ENCODE results near the gene NINL. TPM values are rescaled to one million over a fixed set of nuclear protein-coding genes. Genes with fewer than 3 reads are reported as not detected.

The NINL gene
- total and polyA plus RNA-seq, 4 donors, result 1.9 to 3.6 (median 2.8) TPM

GRCh38 chr20:25548613-25549086 is 36.7 kb downstream of the NINL start:
- Histone ChIP-seq H3K9me3 (ENCODE audit: control insufficient read depth in 4 of 4, low read length in 3 of 4) (no peaks in the 10 kb centered on the region), H3K27ac (ENCODE audit: low read depth in 1 of 2, low read length in 2 of 2) (no peak overlapping the region), H3K9ac (ENCODE audit: low read depth in 1 of 2, low read length in 2 of 2) (no peak overlapping the region), H3K36me3 (ENCODE audit: control insufficient read depth in 4 of 4, insufficient read depth in 3 of 4, low read depth in 1 of 4, low read length in 3 of 4) (no peaks in the 10 kb centered on the region), H3K27me3 (ENCODE audit: control insufficient read depth in 4 of 4, insufficient read depth in 4 of 4, low read length in 3 of 4) (no peaks in the 10 kb centered on the region), H3K4me3 (ENCODE audit: low read depth in 1 of 3, low read length in 3 of 3) (no peak overlapping the region), H3K4me1 (ENCODE audit: control insufficient read depth in 4 of 4, insufficient read depth in 4 of 4, low read length in 3 of 4) (peaks cover 0 to 10% (median 6%) of the 10 kb centered on the region in 4 donors)
- no peak for TF ChIP-seq SP1 (IDR thresholded peaks at IDR 0.05)
- no peak for TF ChIP-seq ATF3 (IDR thresholded peaks at IDR 0.05)
- TF ChIP-seq JUND (IDR thresholded peaks at IDR 0.05), result no peak
- no peak for TF ChIP-seq FOXA1 (IDR thresholded peaks at IDR 0.05)
- no peak for TF ChIP-seq YY1 (IDR thresholded peaks at IDR 0.05)
- TF ChIP-seq, protein P1, sequence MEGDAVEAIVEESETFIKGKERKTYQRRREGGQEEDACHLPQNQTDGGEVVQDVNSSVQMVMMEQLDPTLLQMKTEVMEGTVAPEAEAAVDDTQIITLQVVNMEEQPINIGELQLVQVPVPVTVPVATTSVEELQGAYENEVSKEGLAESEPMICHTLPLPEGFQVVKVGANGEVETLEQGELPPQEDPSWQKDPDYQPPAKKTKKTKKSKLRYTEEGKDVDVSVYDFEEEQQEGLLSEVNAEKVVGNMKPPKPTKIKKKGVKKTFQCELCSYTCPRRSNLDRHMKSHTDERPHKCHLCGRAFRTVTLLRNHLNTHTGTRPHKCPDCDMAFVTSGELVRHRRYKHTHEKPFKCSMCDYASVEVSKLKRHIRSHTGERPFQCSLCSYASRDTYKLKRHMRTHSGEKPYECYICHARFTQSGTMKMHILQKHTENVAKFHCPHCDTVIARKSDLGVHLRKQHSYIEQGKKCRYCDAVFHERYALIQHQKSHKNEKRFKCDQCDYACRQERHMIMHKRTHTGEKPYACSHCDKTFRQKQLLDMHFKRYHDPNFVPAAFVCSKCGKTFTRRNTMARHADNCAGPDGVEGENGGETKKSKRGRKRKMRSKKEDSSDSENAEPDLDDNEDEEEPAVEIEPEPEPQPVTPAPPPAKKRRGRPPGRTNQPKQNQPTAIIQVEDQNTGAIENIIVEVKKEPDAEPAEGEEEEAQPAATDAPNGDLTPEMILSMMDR (IDR thresholded peaks at IDR 0.05; ENCODE audit: low read depth, low read length, missing input control), result no peak
- TF ChIP-seq EGR1 (IDR thresholded peaks at IDR 0.05; ENCODE audit: low read depth in 2 of 2), result no peak
- no peak for TF ChIP-seq TAF1 (conservative IDR thresholded peaks at IDR 0.05)
- TF ChIP-seq HNF4G (IDR thresholded peaks at IDR 0.05), result no peak
- 77% methylated on average over 14 of the region's 14 CpGs for WGBS
- no peak for DNase-seq (ENCODE audit: low spot score)

DNA sequence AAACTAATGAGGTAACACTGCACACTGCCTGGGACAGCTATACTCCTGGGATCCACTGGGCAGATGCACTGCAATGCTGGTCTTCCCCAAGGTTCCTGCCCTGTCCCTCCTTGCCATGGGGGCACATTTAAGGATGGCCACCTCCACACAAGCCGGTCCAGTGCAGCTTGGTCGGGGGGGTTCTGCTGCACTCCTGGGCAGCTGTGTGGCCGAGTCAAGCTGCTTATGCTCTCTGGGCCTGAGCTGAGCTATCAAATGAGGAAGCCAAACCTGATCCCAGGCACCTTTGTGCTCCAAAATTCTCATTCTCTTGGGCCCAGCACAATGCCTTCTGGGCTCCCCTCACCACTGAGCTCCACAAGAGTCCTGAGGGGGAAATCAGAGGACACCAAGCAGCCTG is 37.3 kb downstream of the NINL start:
- WGBS, result 63% methylated on average over 3 of the region's 3 CpGs
- peaks cover 0 to 10% (median 6%) of the 10 kb centered on the region in 4 donors for H3K4me1 ChIP-seq (ENCODE audit: control insufficient read depth in 4 of 4, insufficient read depth in 4 of 4, low read length in 3 of 4)
- H3K9ac ChIP-seq (ENCODE audit: low read depth in 1 of 2, low read length in 2 of 2), result no peak overlapping the region
- no peaks in the 10 kb centered on the region for H3K9me3 ChIP-seq (ENCODE audit: control insufficient read depth in 4 of 4, low read length in 3 of 4)
- H3K4me3 ChIP-seq (ENCODE audit: low read depth in 1 of 3, low read length in 3 of 3), result no peak overlapping the region
- H3K36me3 ChIP-seq (ENCODE audit: control insufficient read depth in 4 of 4, insufficient read depth in 3 of 4, low read depth in 1 of 4, low read length in 3 of 4), result no peaks in the 10 kb centered on the region
- TF ChIP-seq TAF1 (conservative IDR thresholded peaks at IDR 0.05), result no peak
- no peak for TF ChIP-seq HNF4G (IDR thresholded peaks at IDR 0.05)
- TF ChIP-seq MAX (IDR thresholded peaks at IDR 0.05), result no peak
- TF ChIP-seq JUND (IDR thresholded peaks at IDR 0.05), result no peak
- no peak for TF ChIP-seq ATF3 (IDR thresholded peaks at IDR 0.05)
- TF ChIP-seq, protein P2, sequence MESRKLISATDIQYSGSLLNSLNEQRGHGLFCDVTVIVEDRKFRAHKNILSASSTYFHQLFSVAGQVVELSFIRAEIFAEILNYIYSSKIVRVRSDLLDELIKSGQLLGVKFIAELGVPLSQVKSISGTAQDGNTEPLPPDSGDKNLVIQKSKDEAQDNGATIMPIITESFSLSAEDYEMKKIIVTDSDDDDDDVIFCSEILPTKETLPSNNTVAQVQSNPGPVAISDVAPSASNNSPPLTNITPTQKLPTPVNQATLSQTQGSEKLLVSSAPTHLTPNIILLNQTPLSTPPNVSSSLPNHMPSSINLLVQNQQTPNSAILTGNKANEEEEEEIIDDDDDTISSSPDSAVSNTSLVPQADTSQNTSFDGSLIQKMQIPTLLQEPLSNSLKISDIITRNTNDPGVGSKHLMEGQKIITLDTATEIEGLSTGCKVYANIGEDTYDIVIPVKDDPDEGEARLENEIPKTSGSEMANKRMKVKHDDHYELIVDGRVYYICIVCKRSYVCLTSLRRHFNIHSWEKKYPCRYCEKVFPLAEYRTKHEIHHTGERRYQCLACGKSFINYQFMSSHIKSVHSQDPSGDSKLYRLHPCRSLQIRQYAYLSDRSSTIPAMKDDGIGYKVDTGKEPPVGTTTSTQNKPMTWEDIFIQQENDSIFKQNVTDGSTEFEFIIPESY (IDR thresholded peaks at IDR 0.05), result no peak
- TF ChIP-seq RXRA (IDR thresholded peaks at IDR 0.05), result no peak
- TF ChIP-seq YY1 (IDR thresholded peaks at IDR 0.05), result no peak
- TF ChIP-seq RAD21 (IDR thresholded peaks at IDR 0.05), result no peak
- TF ChIP-seq GABPA (IDR thresholded peaks at IDR 0.05 in 1 of 2, conservative IDR thresholded peaks at IDR 0.05 in 1 of 2), result no peak
- TF ChIP-seq, protein P1 (IDR thresholded peaks at IDR 0.05; ENCODE audit: low read depth, low read length, missing input control), result no peak
- no peak for TF ChIP-seq HNF4A (conservative IDR thresholded peaks at IDR 0.05)
- no peak for TF ChIP-seq REST (IDR thresholded peaks at IDR 0.05)
- TF ChIP-seq NR2F2 (IDR thresholded peaks at IDR 0.05), result no peak
- TF ChIP-seq SP1 (IDR thresholded peaks at IDR 0.05), result no peak
- H3K27me3 ChIP-seq (ENCODE audit: control insufficient read depth in 4 of 4, insufficient read depth in 4 of 4, low read length in 3 of 4), result no peaks in the 10 kb centered on the region
- DNase-seq (ENCODE audit: low spot score), result no peak
- H3K27ac ChIP-seq (ENCODE audit: low read depth in 1 of 2, low read length in 2 of 2), result no peak overlapping the region

All from liver (tissue), 9 donors.